ENCODE data around the gene SPART.

- no peak for TF ChIP-seq CTCF (conservative IDR thresholded peaks at IDR 0.05)
- no peak for TF ChIP-seq ZFX (IDR thresholded peaks at IDR 0.05)
These were observed 16.1 kb upstream of the SPART start for GRCh38 chr13:36362251-36362650.

All from C4-2B (cell line).